ENCODE measurements around the gene TNS3.

DNA sequence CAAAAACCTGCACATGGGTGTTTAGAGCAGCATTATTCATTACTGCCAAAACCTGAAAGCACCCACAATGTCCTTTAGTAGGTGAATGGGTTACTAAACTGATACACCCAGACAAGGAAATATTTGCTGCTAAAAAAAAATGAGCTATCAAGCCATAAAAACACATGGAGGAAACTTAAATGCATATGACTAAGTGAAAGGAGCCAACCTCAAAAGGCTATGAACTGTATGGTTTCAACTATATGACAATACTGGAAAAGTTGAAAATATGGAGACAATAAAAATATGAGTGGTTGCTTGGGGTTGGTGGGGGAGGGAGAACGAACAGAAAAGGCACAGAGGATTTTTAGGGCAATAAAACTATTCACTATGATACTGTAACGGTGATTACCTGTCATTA is 291.0 kb downstream of the TNS3 start:
- TF ChIP-seq EP300 (IDR thresholded peaks at IDR 0.05) (no peak), POLR2AphosphoS5 (IDR thresholded peaks at IDR 0.05) (no peak), POLR2A (IDR thresholded peaks at IDR 0.05; ENCODE audit: low read depth) (no peak)
- TF ChIP-seq, protein P1, sequence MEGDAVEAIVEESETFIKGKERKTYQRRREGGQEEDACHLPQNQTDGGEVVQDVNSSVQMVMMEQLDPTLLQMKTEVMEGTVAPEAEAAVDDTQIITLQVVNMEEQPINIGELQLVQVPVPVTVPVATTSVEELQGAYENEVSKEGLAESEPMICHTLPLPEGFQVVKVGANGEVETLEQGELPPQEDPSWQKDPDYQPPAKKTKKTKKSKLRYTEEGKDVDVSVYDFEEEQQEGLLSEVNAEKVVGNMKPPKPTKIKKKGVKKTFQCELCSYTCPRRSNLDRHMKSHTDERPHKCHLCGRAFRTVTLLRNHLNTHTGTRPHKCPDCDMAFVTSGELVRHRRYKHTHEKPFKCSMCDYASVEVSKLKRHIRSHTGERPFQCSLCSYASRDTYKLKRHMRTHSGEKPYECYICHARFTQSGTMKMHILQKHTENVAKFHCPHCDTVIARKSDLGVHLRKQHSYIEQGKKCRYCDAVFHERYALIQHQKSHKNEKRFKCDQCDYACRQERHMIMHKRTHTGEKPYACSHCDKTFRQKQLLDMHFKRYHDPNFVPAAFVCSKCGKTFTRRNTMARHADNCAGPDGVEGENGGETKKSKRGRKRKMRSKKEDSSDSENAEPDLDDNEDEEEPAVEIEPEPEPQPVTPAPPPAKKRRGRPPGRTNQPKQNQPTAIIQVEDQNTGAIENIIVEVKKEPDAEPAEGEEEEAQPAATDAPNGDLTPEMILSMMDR (IDR thresholded peaks at IDR 0.05) = no peak
